RWPE2 (cell line): ENCODE results near the gene MMD.
"Not testable (repeated sequence)": the region's sequence is repeated elsewhere in the genome, so short reads cannot be mapped to it uniquely, and the experiment has no call there.

Experiments
- ATAC-seq: fragments of 200-7000 bp; cut with Tn5 transposase; 3 replicates; pipeline ENCODE4 v1.9.1; 2021; ENCODE audit warnings: low read depth
- DNase-seq: peaks from one replicate; pipeline ENCODE4 v3.0.0-alpha.2; 2020; ENCODE audit warnings: low spot score
- H3K27ac ChIP-seq: fragments of 450-650 bp; 2 replicates; pipeline ENCODE4 v1.5.1; 2017; ENCODE audit warnings: mild to moderate bottlenecking; ENCODE audit not compliant: poor library complexity, severe bottlenecking
- H3K27me3 ChIP-seq: fragments of 250-450 bp; sonication (Bioruptor Pico); 2 replicates; pipeline ENCODE4 v1.5.1; 2021; ENCODE audit warnings: mild to moderate bottlenecking, moderate library complexity; ENCODE audit not compliant: insufficient read depth, poor library complexity, severe bottlenecking
- H3K36me3 ChIP-seq: fragments of 250-450 bp; sonication (Bioruptor Pico); 2 replicates; pipeline ENCODE4 v1.5.1; 2020; ENCODE audit warnings: low read depth, mild to moderate bottlenecking, moderate library complexity
- H3K4me1 ChIP-seq: fragments of 250-450 bp; sonication (Bioruptor Pico); 2 replicates; pipeline ENCODE4 v1.5.1; 2021; ENCODE audit warnings: mild to moderate bottlenecking, moderate library complexity; ENCODE audit not compliant: insufficient read depth, poor library complexity, severe bottlenecking
- H3K4me3 ChIP-seq: fragments of 250-450 bp; sonication (Bioruptor Pico); 2 replicates; pipeline ENCODE4 v1.5.1; 2021; ENCODE audit warnings: mild to moderate bottlenecking, moderate library complexity; ENCODE audit not compliant: severe bottlenecking
- H3K9me3 ChIP-seq: fragments of 250-450 bp; sonication (Bioruptor Pico); 2 replicates; pipeline ENCODE4 v1.5.1; 2021; ENCODE audit warnings: mild to moderate bottlenecking, moderate library complexity; ENCODE audit not compliant: severe bottlenecking
- TF ChIP-seq, protein P1 (sequence below): fragments of 450-650 bp; IDR thresholded peaks from one replicate; pipeline ENCODE4 v1.5.1; 2017; ENCODE audit warnings: mild to moderate bottlenecking, moderate library complexity; ENCODE audit not compliant: poor library complexity, severe bottlenecking

Gene MMD

DNA sequence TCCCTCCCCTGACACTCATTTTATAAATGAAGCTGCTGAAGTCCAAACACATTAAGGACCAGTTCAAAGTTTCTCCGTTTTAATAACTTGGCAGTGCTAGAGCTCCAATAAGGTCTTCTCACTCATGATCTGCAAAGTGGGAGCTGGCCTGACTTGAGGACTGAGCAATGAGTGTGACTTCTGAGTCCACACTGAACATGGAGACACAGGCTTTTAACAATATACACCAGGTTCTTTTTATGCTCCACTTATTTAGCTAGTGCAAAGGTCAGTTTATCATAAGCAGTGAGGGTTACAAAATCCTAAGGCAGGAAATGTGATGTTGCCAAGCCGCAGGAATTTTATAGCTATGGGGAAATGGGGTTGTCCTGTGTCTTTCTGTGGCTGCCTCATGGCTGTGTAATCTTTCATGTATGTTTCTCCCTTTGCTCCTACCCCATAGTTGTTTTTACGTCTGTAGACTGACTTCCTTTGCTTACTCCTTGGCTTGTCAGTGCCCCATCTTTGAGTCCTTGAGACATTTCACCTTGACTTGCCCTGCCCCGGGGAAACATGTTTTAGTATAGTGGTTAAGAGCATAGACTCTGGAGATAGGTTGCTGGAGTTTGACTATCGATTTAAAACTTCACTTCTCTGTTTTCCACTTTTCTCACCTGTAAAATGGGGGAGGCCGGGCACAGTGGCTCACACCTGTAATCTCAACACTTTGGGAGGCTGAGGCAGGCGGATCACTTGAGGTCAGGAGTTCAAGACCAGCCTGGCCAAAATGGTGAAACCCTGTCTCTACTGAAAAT is 12.2 kb upstream of the MMD start:
- Histone ChIP-seq H3K4me3 (no peak overlapping the region), H3K36me3 (no peaks in the 10 kb centered on the region), H3K4me1 (peaks cover 31% of the 10 kb centered on the region), H3K27ac (peak overlapping the region; percentile 96), H3K9me3 (no peaks in the 10 kb centered on the region), H3K27me3 (no peaks in the 10 kb centered on the region)
- ATAC-seq (peak; percentile 70), DNase-seq (peak; percentile 75)
- TF ChIP-seq, protein P1, sequence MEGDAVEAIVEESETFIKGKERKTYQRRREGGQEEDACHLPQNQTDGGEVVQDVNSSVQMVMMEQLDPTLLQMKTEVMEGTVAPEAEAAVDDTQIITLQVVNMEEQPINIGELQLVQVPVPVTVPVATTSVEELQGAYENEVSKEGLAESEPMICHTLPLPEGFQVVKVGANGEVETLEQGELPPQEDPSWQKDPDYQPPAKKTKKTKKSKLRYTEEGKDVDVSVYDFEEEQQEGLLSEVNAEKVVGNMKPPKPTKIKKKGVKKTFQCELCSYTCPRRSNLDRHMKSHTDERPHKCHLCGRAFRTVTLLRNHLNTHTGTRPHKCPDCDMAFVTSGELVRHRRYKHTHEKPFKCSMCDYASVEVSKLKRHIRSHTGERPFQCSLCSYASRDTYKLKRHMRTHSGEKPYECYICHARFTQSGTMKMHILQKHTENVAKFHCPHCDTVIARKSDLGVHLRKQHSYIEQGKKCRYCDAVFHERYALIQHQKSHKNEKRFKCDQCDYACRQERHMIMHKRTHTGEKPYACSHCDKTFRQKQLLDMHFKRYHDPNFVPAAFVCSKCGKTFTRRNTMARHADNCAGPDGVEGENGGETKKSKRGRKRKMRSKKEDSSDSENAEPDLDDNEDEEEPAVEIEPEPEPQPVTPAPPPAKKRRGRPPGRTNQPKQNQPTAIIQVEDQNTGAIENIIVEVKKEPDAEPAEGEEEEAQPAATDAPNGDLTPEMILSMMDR = no peak

DNA sequence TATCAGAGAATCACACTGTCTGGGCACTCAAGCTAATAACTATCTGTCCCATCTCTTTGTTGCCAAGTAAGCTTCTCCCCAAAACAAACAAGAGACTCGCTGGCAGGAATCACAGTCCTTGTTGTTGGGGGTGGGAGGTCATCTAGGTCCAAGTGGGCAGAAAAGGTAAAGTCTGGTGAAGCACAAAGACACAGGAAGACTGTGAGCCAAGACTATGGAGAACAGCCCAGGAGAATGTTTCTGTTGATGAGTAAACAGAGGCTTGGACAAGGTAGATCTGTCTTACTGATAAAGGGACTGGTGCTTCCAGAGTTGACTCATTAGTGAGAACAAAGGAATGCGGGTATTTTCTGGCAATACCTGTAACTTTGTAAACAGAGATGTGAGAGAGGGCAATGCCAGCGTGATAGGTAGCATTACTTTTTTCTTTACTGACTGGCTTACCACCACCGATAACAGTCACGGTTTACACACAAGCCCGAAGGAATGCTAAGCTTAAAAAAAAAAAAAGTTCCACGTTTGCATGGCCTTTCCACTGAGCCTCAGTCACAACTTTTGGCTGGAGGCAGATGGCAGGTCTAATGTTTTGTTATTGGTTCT is 11.5 kb upstream of the MMD start:
- Histone ChIP-seq H3K36me3 (no peaks in the 10 kb centered on the region), H3K27ac (peak overlapping the region; percentile 96), H3K4me3 (no peak overlapping the region), H3K9me3 (no peaks in the 10 kb centered on the region), H3K4me1 (peaks cover 31% of the 10 kb centered on the region), H3K27me3 (no peaks in the 10 kb centered on the region)
- ATAC-seq (peak; percentile 91), DNase-seq (no peak)
- TF ChIP-seq, protein P1 = no peak

DNA sequence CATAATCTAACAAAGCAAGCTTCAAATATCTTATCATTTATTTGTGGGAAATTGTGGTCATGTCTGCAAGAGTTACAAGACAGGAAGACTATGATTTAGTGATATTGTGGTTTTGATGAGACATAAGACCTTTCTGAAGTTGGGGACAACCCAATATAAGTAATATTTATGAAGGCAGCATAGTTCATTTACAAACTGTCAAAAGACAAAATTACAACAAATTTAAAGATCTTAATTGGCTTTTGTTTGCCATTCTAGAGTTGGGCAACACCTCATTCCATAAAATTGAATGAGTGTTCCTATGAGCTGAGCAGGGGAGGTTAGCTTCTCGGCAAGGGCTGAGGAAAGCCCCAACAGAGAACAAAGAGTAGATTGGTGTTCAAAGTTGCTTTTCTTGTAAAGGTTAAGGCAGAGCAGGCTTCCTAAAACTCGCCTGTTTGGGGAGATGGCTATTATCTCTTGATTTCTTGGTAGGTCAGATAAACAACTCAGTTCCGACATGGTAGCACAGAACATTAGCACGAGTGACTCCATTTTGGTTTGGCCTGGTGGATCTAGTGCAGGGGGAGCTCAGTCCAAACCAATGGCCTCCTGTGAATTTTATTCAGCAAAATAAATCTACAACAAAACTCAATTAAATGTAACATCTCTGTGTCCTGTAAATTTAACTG is 10.9 kb upstream of the MMD start:
- TF ChIP-seq, protein P1 = no peak
- no peaks in the 10 kb centered on the region for H3K36me3 ChIP-seq
- peaks cover 31% of the 10 kb centered on the region for H3K4me1 ChIP-seq
- no peaks in the 10 kb centered on the region for H3K9me3 ChIP-seq
- ATAC-seq (peak; percentile 12; the same call in 2 of the 3 replicates), DNase-seq (no peak)
- peak overlapping the region; percentile 96 for H3K27ac ChIP-seq
- H3K27me3 ChIP-seq = no peaks in the 10 kb centered on the region
- H3K4me3 ChIP-seq = no peak overlapping the region

DNA sequence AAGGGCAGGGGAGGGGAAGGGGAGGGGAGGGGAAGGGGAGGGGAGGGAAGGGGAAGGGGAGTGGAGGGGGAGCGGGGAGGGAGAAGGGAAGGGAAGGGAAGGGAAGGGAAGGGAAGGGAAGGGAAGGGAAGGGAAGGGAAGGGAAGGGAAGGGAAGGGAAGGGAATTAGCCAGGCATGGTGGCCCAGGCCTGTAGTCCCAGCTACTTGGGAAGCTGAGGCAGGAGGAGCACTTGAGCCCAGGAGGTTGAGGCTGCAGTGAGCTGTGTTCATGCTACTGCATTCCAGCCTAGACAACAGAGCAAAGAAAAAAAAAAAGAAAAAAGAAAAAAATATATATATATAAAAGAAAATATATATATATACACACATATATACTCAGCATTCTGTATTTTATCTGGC is 10.3 kb upstream of the MMD start:
- not testable (repeated sequence) for H3K27me3 ChIP-seq, H3K9me3 ChIP-seq, H3K4me3 ChIP-seq, DNase-seq, H3K36me3 ChIP-seq, ATAC-seq
- Histone ChIP-seq H3K4me1 (peaks cover 36% of the 10 kb centered on the region), H3K27ac (peak overlapping the region; percentile 96)

DNA sequence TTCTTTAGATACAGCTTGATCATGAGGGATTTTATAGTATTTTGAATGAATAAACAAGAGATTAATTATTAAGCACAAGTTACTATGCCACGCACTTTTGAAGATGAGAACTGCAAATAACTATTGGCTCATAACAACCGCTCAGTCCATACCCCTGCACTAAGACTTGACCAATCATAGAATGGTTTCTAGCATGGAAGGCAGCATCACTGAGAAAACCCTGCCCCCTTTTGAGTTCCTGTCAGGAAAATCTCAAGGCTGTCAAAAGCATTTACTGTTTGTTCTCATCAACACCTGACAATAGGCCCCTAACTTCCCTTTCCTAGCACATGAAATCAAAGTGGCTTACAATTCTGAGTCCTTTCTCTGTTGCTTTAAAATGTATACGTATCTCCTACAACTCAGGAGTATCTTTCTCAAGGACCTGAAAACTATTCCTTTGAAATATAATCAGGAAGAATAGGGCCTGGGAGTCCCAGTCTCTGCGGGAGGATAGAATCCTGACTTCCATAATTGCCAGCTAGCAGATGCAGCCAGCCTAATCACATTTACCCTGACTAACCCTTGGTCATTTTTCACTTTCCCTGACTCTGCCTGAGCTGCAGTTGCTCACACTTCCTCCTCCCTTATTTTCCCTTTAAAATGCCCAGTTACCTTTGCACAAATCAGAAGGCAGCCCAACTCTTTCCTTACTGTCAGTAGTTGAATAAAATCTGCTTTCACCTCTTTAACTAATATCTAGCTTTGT is 9.1 kb upstream of the MMD start:
- TF ChIP-seq, protein P1 = no peak
- ATAC-seq (no peak), DNase-seq (no peak)
- peak overlapping the region; percentile 27 for H3K27ac ChIP-seq
- H3K9me3 ChIP-seq = no peaks in the 10 kb centered on the region
- no peak overlapping the region for H3K4me3 ChIP-seq
- H3K36me3 ChIP-seq = no peaks in the 10 kb centered on the region
- peaks cover 36% of the 10 kb centered on the region for H3K4me1 ChIP-seq
- no peaks in the 10 kb centered on the region for H3K27me3 ChIP-seq
